Activated CD4-positive, alpha-beta T cell treated with anti-CD3 and anti-CD28 coated beads, Interleukin-2, amount 10 ng/mL, durations not matched to agents 7 days and 5 days (primary cell): Measurements from ENCODE around the gene FARS2. TPM values are rescaled to one million over a fixed set of nuclear protein-coding genes. Genes with fewer than 3 reads are reported as not detected.
A peak's percentile ranks its signal among the peaks of the same experiment; 100 is the strongest.

Experiments used
- CTCF ChIA-PET: fragments of 350-600 bp; sonication (Branson Sonifier 250); formaldehyde crosslinking; loops from one replicate; lab custom pipeline; 2021; ENCODE audit warnings: antibody characterized with exemption; lab: Charles Lee
- POLR2A ChIA-PET: fragments of 350-600 bp; sonication (Branson Sonifier 250); formaldehyde crosslinking; loops from one replicate; lab custom pipeline; 2021; ENCODE audit warnings: antibody characterized with exemption; lab: Charles Lee
- DNase-seq: peaks from one replicate; pipeline ENCODE4 v3.0.0-alpha.2; 2020
- H3K27ac Mint-ChIP-seq: one replicate; pipeline ENCODE4 v1.8.0; 2021; ENCODE audit warnings: mild to moderate bottlenecking, moderate library complexity, mixed read lengths
- H3K27me3 Mint-ChIP-seq: one replicate; pipeline ENCODE4 v1.8.0; 2021; ENCODE audit warnings: mixed read lengths
- H3K36me3 Mint-ChIP-seq: one replicate; pipeline ENCODE4 v1.8.0; 2021; ENCODE audit warnings: low read depth, mixed read lengths
- H3K4me1 Mint-ChIP-seq: one replicate; pipeline ENCODE4 v1.8.0; 2021; ENCODE audit warnings: mixed read lengths
- H3K4me3 Mint-ChIP-seq: one replicate; pipeline ENCODE4 v1.8.0; 2021; ENCODE audit warnings: mild to moderate bottlenecking, moderate library complexity, mixed read lengths
- H3K9me3 Mint-ChIP-seq: one replicate; pipeline ENCODE4 v1.8.0; 2021; ENCODE audit warnings: mixed read lengths
- total RNA-seq, 2 experiments: library from RNA; stranded (reverse); gene quantifications; one replicate each; pipeline ENCODE4 v1.2.3, GENCODE V29; 2021

The FARS2 gene
- total RNA-seq, 2 experiments from 2014 or later: 17.2 to 17.5 TPM

DNA sequence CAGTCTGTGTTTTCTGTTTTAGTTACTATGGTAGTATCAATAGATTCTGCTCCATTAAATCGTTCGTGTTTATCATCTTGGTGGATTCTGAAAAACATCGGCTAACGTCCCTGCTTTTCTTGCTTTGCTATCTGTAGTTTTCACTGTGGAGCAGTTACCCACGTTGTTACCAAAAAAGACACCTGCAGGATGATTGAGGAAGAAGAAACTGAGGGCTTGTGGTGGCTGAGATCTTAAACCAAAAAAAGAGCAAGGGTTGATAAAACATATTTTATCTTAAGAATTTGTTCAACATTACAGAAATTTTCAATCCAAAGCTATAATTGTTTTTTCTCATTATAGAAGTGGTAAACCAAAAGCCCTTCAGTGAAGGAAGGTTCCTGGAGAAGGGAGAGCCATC lies 166.3 kb downstream of the FARS2 start:
- ChIA-PET CTCF (no interaction called here), POLR2A (no interaction called here)
- Mint-ChIP-seq H3K4me1 (no peaks in the 10 kb centered on the region), H3K9me3 (no peaks in the 10 kb centered on the region), H3K27me3 (no peaks in the 10 kb centered on the region), H3K27ac (no peak overlapping the region), H3K36me3 (peaks cover 2% of the 10 kb centered on the region), H3K4me3 (no peak overlapping the region)
- no peak for DNase-seq

DNA sequence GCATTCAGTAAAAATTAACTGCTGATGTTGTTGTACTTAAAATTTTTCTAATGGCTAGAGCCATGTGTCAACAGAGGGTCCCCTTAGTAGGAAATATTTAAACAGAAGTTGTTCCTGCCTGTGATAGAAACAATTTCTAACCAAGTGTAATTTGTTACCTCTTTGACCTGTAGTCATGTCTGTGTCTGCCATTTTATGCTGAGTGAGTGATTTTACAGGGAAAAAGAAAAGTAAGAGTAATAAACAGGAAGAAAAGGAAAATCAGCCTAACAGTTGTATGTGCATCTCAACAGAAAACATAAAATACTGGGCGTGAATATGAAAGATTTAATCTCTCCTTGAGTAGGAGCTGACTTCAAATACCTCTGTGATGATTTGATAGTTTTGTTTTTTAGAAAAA lies 172.0 kb downstream of the FARS2 start:
- Mint-ChIP-seq H3K27ac (no peak overlapping the region), H3K27me3 (no peaks in the 10 kb centered on the region), H3K36me3 (peaks cover 8% of the 10 kb centered on the region), H3K4me1 (no peaks in the 10 kb centered on the region), H3K9me3 (peaks cover 2% of the 10 kb centered on the region), H3K4me3 (no peak overlapping the region)
- ChIA-PET POLR2A (no interaction called here), CTCF (interaction anchor here (0.7 to 1.2 kb wide), 2 partner anchors 16 to 196 kb away, joined by 3 to 5 read pairs; no protein-coding TSS in a partner anchor)
- no peak for DNase-seq

DNA sequence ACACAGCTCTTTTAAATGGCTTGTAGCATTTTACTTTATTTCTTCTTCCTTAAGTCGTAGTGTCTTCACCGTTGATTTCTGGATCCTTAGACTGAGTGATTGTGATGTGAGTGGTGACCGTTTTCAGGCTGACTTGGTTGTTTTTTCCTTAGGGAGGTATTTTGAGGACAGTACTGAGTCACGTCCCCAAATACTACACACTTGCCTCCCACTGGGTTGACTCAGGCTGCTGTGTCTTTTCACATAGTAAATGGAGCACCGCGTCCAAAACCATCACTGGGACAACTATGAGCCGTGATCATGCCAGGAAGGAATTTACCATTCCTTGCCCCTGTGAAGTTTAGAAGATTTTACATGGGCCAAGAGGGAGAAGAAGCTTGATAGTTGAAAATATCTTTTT lies 174.1 kb downstream of the FARS2 start:
- Mint-ChIP-seq H3K36me3 (peaks cover 12% of the 10 kb centered on the region), H3K9me3 (peaks cover 2% of the 10 kb centered on the region), H3K4me1 (peaks cover 2% of the 10 kb centered on the region), H3K27ac (no peak overlapping the region), H3K4me3 (no peak overlapping the region), H3K27me3 (no peaks in the 10 kb centered on the region)
- ChIA-PET CTCF (no interaction called here), POLR2A (no interaction called here)
- DNase-seq: no peak

DNA sequence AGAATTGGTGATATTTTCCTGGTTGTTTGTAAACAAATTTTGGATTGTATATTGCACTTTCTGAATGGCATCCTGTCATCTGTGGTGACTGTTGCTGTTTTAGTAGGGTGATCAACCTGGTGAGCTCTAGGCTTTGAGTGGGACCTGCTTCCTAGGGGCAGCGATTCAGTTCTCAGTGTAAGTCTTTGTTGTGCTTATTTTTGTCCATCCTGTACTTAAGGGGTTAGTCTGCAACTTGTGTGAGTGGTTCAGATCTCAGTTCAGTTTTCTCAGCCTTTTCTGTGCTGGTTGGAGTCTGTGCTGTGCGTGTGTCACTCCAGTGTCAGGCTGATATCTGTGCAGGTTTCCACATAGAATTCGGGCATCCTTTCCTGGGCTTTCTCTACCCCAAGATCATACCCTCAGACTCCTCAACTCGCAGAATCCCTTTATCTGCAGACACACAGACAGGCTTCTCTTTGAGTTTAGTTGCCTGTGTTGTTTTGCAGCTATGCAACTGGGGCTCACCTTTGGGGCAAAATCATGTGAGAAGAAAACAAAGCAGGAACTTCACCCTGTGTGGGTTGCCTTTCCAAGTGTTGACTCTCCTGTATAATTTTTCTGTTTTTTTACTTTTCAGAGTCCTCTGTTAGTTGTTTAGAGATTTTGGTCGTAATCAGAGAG lies 177.7 kb downstream of the FARS2 start:
- H3K27me3 Mint-ChIP-seq: no peaks in the 10 kb centered on the region
- DNase-seq: no peak
- ChIA-PET CTCF (no interaction called here), POLR2A (no interaction called here)
- no peak overlapping the region for H3K27ac Mint-ChIP-seq
- H3K36me3 Mint-ChIP-seq: peaks cover 9% of the 10 kb centered on the region
- peaks cover 2% of the 10 kb centered on the region for H3K9me3 Mint-ChIP-seq
- H3K4me1 Mint-ChIP-seq: peaks cover 2% of the 10 kb centered on the region
- no peak overlapping the region for H3K4me3 Mint-ChIP-seq

DNA sequence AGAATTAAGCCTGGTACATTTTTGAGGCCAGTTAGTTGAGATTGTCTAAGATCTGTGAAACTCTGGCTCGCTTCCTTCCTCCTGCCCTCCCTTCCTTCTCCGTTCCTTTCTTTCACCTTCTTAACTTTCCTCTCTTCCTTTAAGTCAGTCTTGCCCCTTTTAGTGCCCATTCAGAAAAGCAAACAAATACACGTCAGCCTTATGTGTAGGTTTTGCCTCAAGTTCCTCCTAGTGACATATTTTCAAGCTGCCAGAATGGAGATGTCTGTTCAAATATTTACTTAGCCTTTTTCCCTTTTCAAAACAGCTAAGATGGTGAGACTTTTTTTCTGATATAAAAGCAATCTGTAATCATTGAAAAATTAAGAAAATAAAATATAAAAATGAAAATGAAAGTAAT lies 178.4 kb downstream of the FARS2 start:
- ChIA-PET CTCF (no interaction called here), POLR2A (no interaction called here)
- no peak for DNase-seq
- Mint-ChIP-seq H3K4me3 (no peak overlapping the region), H3K9me3 (peaks cover 2% of the 10 kb centered on the region), H3K27ac (peak overlapping the region; percentile 55), H3K4me1 (peaks cover 2% of the 10 kb centered on the region), H3K27me3 (no peaks in the 10 kb centered on the region), H3K36me3 (peaks cover 9% of the 10 kb centered on the region)

DNA sequence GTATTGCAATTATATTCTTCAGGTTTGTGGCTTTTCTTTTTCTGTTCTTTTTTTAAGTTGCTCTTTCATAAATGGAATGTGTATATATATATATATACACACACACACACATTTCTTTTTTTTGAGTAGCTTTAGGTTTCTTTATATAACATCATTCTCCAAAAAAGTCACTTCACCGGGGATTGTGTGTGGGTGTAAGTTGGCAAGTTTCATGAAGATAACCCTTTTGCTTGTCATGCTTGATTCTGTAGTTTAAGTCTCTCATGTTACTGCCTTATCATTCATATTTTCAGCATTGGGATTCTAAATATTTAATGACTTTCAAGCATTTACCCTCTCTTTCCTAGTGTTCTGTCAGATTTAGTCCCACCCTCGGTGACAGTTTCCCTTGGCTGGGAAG lies 181.0 kb downstream of the FARS2 start:
- Mint-ChIP-seq H3K4me3 (no peak overlapping the region), H3K4me1 (peaks cover 2% of the 10 kb centered on the region), H3K9me3 (no peaks in the 10 kb centered on the region), H3K36me3 (peaks cover 7% of the 10 kb centered on the region), H3K27me3 (no peaks in the 10 kb centered on the region), H3K27ac (no peak overlapping the region)
- ChIA-PET CTCF (no interaction called here), POLR2A (no interaction called here)
- no peak for DNase-seq

DNA sequence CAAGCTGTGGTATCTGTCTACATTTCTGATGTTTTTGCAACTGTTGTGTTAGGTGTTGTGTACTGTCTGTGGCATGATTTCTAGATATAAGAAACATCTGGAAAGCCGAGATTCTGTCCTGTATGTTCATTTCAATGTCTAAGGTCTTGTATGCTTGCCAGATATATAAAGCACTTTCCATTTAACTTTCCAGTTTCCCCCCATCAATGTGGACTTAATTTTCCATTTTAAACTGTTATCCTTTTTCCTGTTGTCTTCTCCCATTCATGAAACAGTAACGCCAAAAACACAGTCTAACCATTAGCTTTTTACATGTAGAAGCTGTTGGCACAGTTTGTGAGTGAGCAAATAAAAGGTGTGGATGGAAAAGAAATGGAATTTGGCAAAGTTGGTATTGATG lies 181.6 kb downstream of the FARS2 start:
- no peak overlapping the region for H3K27ac Mint-ChIP-seq
- POLR2A ChIA-PET: no interaction called here
- no peaks in the 10 kb centered on the region for H3K27me3 Mint-ChIP-seq
- H3K9me3 Mint-ChIP-seq: no peaks in the 10 kb centered on the region
- H3K4me3 Mint-ChIP-seq: no peak overlapping the region
- peaks cover 2% of the 10 kb centered on the region for H3K4me1 Mint-ChIP-seq
- DNase-seq: no peak
- CTCF ChIA-PET: interaction anchor here (1.3 kb wide), 1 partner anchor 10 kb away, joined by 5 read pairs; no protein-coding TSS in a partner anchor
- H3K36me3 Mint-ChIP-seq: peaks cover 7% of the 10 kb centered on the region

DNA sequence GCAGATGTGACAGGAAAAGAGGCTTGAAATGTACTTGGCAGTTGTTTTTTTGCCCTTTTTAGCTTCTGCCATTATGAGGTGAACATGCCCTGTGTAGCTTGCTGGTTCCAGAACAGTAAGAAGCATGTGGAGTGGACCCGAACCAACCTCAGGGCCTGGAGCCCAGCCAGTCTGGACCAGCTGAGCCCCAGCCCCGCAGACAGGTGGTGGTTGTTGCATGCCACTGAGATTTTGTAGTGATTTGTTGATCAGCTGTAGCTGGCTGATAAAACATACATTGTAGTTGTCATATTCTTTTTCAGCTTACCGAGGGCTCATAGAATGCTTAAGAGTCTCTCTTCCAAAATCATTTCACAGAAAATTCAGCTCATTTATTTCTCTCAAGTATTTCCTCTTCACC lies 182.2 kb downstream of the FARS2 start:
- H3K4me3 Mint-ChIP-seq: no peak overlapping the region
- DNase-seq: no peak
- no peaks in the 10 kb centered on the region for H3K27me3 Mint-ChIP-seq
- POLR2A ChIA-PET: no interaction called here
- no peak overlapping the region for H3K27ac Mint-ChIP-seq
- H3K4me1 Mint-ChIP-seq: peaks cover 2% of the 10 kb centered on the region
- H3K9me3 Mint-ChIP-seq: no peaks in the 10 kb centered on the region
- CTCF ChIA-PET: interaction anchor here (1.3 to 1.9 kb wide), 2 partner anchors 9 to 21 kb away, joined by 4 to 5 read pairs; no protein-coding TSS in a partner anchor
- H3K36me3 Mint-ChIP-seq: peaks cover 5% of the 10 kb centered on the region

DNA sequence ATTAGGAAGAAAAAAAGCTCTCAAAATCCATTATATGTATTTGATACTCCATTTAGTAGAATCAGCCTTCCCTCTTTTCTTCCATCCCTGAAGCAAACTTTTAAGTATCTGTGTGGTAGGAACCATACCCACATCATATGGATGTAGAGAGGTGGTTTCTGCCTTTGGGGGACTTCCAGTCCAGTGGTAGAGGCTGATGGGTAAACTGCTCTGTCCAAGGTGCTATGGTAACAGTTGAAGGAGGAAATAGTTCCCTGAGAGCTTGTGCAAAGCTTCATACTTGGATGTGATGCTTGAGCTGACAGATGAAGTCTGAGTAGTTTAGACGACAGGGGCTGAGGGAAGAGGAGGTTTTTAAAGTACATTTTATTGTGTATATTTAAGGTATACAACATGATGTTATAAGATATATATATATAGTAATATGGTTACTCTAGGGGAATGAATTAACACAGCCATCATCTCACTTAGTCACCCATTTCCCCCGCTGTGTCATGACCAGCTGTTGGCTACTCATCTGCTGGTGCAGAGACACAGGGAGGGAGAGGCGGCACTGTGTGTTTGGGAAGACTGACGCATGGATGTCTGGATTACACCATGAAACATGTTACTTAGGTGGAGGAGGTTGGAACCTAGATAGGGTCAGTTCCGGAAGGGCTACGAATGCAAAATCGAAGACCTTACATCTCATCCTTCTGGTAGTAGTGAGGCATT lies 185.2 kb downstream of the FARS2 start:
- Mint-ChIP-seq H3K4me3 (no peak overlapping the region), H3K27ac (no peak overlapping the region), H3K9me3 (no peaks in the 10 kb centered on the region), H3K27me3 (no peaks in the 10 kb centered on the region), H3K36me3 (peaks cover 1% of the 10 kb centered on the region), H3K4me1 (no peaks in the 10 kb centered on the region)
- ChIA-PET POLR2A (no interaction called here), CTCF (interaction anchor here (1.3 kb wide), 1 partner anchor 25 kb away, joined by 3 read pairs; no protein-coding TSS in a partner anchor)
- no peak for DNase-seq

DNA sequence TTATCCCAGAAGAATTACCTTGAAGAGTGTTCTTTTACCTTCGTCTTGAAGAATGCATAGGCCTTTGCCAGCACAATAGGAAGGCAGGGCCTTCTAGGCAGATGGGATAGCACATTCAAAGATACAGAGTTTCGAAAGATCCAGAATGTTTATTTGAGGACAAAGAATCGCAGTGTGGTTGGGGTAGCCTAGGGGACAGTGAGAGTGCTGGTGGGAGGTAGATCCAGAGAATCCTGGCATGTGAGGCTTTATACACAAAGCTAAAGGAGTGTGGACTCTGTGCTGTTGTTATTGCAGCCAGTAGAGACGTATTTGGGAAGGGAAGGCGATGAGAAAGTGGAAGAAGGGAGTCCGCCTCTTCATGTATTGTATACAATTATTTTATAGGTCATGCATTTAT lies 186.6 kb downstream of the FARS2 start:
- Mint-ChIP-seq H3K9me3 (no peaks in the 10 kb centered on the region), H3K27ac (no peak overlapping the region), H3K4me3 (no peak overlapping the region), H3K36me3 (peaks cover 1% of the 10 kb centered on the region), H3K4me1 (no peaks in the 10 kb centered on the region), H3K27me3 (no peaks in the 10 kb centered on the region)
- DNase-seq: no peak
- CTCF ChIA-PET: no interaction called here
- POLR2A ChIA-PET: no interaction called here

DNA sequence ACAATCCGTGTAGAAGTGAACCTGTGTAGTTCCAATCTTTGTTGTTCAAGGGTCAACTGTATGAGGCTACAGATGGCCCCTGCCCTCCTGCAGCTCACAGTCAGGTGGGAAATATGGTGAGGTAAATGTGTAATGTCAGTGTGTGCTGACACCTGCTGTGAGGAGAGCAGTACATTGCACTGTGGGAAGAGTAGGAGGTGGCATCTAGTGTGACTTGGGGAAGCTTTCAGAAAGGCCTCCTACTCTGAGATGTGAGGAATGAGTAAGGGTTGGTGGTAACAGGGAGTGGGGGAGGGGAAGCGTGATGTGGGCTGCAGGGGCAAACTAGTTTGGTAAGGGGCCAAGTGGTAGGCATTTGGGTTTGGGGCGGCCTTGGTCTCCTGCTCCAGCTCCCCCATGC lies 188.8 kb downstream of the FARS2 start:
- no peaks in the 10 kb centered on the region for H3K4me1 Mint-ChIP-seq
- H3K9me3 Mint-ChIP-seq: no peaks in the 10 kb centered on the region
- CTCF ChIA-PET: interaction anchor here (2.1 kb wide), 1 partner anchor 17 kb away, joined by 5 read pairs; no protein-coding TSS in a partner anchor
- H3K27ac Mint-ChIP-seq: no peak overlapping the region
- H3K36me3 Mint-ChIP-seq: peaks cover 1% of the 10 kb centered on the region
- no peak overlapping the region for H3K4me3 Mint-ChIP-seq
- H3K27me3 Mint-ChIP-seq: no peaks in the 10 kb centered on the region
- POLR2A ChIA-PET: no interaction called here
- DNase-seq: no peak

DNA sequence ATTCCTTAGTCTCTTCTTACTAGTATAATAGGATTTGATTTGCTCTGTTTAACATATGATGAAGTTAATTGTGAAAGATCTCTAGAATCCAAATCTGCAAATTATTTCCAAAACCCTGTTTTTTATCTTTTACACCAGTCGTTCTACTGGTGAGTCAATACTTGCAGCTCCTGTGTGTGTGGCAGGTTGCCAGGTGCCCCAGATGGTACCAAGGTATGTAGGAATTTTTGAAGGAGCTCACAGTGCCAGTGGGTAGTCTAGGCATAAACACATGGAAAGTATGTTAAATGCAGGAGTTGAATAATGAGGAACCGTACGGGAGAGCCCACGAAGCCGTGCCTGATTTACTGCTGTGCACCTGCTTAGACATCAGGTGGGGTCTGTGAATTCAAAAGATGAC lies 192.2 kb downstream of the FARS2 start:
- no peaks in the 10 kb centered on the region for H3K9me3 Mint-ChIP-seq
- H3K4me1 Mint-ChIP-seq: no peaks in the 10 kb centered on the region
- ChIA-PET CTCF (interaction anchor here (0.6 to 1.7 kb wide), 3 partner anchors 10 to 347 kb away, joined by 3 to 5 read pairs (median 5); no protein-coding TSS in a partner anchor), POLR2A (no interaction called here)
- no peak for DNase-seq
- H3K4me3 Mint-ChIP-seq: no peak overlapping the region
- no peaks in the 10 kb centered on the region for H3K27me3 Mint-ChIP-seq
- no peak overlapping the region for H3K27ac Mint-ChIP-seq
- H3K36me3 Mint-ChIP-seq: no peaks in the 10 kb centered on the region

DNA sequence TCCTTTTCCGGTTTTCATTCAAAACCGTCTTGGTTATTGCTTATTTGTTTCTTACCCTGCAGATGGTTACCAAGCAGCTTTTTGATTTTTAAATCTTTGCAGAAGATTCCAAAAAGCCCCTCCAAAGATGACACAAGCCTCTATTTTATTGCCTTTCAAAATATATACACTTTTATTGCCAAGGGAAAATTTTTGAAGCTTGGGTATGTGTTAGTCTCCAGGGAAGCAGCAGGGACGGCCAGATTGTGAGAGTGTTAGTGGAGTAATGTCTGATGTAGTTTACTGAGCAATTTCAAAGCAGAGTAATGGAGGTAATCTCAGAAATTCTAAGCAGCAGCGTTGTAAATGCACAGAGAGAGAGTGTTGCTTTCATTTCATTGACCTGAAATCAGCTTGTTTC lies 193.8 kb downstream of the FARS2 start:
- Mint-ChIP-seq H3K27me3 (no peaks in the 10 kb centered on the region), H3K27ac (no peak overlapping the region), H3K4me1 (peaks cover 5% of the 10 kb centered on the region), H3K9me3 (no peaks in the 10 kb centered on the region), H3K36me3 (no peaks in the 10 kb centered on the region), H3K4me3 (no peak overlapping the region)
- no peak for DNase-seq
- ChIA-PET CTCF (no interaction called here), POLR2A (no interaction called here)
